ENCODE results near the gene RAI14.

RAI14 gene

DNA sequence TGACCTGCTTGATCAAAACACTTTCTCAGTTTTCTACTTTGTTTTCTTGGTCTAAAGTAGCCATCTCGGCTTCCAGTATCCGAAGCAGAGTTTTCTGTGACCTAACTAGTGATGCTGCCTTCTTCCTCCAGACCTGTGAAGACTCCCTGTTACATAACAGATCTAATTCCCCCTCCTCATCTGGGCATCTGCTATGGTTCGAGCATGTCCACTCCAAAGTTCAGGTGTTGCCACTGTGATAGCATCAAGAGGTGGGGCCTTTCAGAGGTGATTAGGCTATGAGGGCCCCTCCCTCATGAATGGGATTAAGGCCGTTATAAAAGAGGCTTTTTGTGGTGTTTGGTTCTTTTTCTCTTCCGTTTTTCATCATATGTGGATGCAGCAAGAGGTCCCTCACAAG lies 203.1 kb downstream of the RAI14 start:
- no peak overlapping the region for H3K9ac ChIP-seq (ENCODE audit: low read length)
- H3K4me2 ChIP-seq (ENCODE audit: low read depth, low read length), result no peak overlapping the region
- DNase-seq, result no peak
- H3K4me1 ChIP-seq (ENCODE audit: low read length), result no peaks in the 10 kb centered on the region
- no peaks in the 10 kb centered on the region for H4K20me1 ChIP-seq (ENCODE audit: insufficient read depth, low read length)
- no peaks in the 10 kb centered on the region for H3F3A ChIP-seq (ENCODE audit: insufficient read depth, low read length)
- H3K4me3 ChIP-seq (ENCODE audit: low read length), result no peak overlapping the region
- no peaks in the 10 kb centered on the region for H3K27me3 ChIP-seq (replicated peaks; ENCODE audit: insufficient read depth, low read length)
- H3K9me2 ChIP-seq (replicated peaks; ENCODE audit: insufficient read depth, low read length), result no peaks in the 10 kb centered on the region
- H3K9me3 ChIP-seq (replicated peaks; ENCODE audit: insufficient read depth, low read length), result no peaks in the 10 kb centered on the region
- H3K79me2 ChIP-seq (ENCODE audit: low read length), result no peaks in the 10 kb centered on the region
- H3K27ac ChIP-seq (ENCODE audit: low read length), result no peak overlapping the region
- no peak overlapping the region for H2AFZ ChIP-seq (ENCODE audit: low read length)
- H3K36me3 ChIP-seq (replicated peaks; ENCODE audit: insufficient read depth, low read length), result no peaks in the 10 kb centered on the region
- no peak for TF ChIP-seq EZH2phosphoT487 (IDR thresholded peaks at IDR 0.05; ENCODE audit: low read length)
- TF ChIP-seq, protein P1, sequence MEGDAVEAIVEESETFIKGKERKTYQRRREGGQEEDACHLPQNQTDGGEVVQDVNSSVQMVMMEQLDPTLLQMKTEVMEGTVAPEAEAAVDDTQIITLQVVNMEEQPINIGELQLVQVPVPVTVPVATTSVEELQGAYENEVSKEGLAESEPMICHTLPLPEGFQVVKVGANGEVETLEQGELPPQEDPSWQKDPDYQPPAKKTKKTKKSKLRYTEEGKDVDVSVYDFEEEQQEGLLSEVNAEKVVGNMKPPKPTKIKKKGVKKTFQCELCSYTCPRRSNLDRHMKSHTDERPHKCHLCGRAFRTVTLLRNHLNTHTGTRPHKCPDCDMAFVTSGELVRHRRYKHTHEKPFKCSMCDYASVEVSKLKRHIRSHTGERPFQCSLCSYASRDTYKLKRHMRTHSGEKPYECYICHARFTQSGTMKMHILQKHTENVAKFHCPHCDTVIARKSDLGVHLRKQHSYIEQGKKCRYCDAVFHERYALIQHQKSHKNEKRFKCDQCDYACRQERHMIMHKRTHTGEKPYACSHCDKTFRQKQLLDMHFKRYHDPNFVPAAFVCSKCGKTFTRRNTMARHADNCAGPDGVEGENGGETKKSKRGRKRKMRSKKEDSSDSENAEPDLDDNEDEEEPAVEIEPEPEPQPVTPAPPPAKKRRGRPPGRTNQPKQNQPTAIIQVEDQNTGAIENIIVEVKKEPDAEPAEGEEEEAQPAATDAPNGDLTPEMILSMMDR (IDR thresholded peaks at IDR 0.05; ENCODE audit: low read length), result no peak
- TF ChIP-seq EZH2 (optimal IDR thresholded peaks at IDR 0.05; ENCODE audit: low read depth, low read length), result no peak

DNA sequence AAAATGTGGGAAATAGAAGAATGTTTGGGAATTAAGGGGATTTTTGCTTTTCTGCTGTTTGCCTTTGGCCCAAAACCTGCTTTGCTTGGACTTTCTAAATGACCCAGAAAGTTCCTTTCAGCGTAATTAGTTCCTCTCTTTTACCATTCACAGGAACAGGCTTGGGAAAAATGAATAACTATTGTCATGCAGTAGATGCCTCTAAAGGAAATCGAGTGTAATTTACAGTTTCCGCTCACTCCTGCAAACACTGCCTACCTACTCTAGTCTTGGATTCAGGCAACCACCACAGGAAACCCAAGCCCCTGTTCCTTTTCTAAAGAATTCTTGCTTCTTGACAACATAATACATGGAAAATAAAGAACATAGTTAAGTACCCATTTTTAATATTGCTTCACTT lies 207.8 kb downstream of the RAI14 start:
- H3K36me3 ChIP-seq (replicated peaks; ENCODE audit: insufficient read depth, low read length), result no peaks in the 10 kb centered on the region
- H4K20me1 ChIP-seq (ENCODE audit: insufficient read depth, low read length), result no peaks in the 10 kb centered on the region
- no peaks in the 10 kb centered on the region for H3K4me1 ChIP-seq (ENCODE audit: low read length)
- H3K9me3 ChIP-seq (replicated peaks; ENCODE audit: insufficient read depth, low read length), result no peaks in the 10 kb centered on the region
- H3K4me2 ChIP-seq (ENCODE audit: low read depth, low read length), result no peak overlapping the region
- H3K27ac ChIP-seq (ENCODE audit: low read length), result no peak overlapping the region
- no peaks in the 10 kb centered on the region for H3K27me3 ChIP-seq (replicated peaks; ENCODE audit: insufficient read depth, low read length)
- no peak overlapping the region for H3K9ac ChIP-seq (ENCODE audit: low read length)
- H3F3A ChIP-seq (ENCODE audit: insufficient read depth, low read length), result no peaks in the 10 kb centered on the region
- no peaks in the 10 kb centered on the region for H3K79me2 ChIP-seq (ENCODE audit: low read length)
- H3K4me3 ChIP-seq (ENCODE audit: low read length), result no peak overlapping the region
- no peak for DNase-seq
- TF ChIP-seq, protein P1 (IDR thresholded peaks at IDR 0.05; ENCODE audit: low read length), result no peak
- TF ChIP-seq EZH2 (optimal IDR thresholded peaks at IDR 0.05; ENCODE audit: low read depth, low read length), result no peak
- TF ChIP-seq EZH2phosphoT487 (IDR thresholded peaks at IDR 0.05; ENCODE audit: low read length), result no peak
- H3K9me2 ChIP-seq (replicated peaks; ENCODE audit: insufficient read depth, low read length), result no peaks in the 10 kb centered on the region
- no peak overlapping the region for H2AFZ ChIP-seq (ENCODE audit: low read length)

DNA sequence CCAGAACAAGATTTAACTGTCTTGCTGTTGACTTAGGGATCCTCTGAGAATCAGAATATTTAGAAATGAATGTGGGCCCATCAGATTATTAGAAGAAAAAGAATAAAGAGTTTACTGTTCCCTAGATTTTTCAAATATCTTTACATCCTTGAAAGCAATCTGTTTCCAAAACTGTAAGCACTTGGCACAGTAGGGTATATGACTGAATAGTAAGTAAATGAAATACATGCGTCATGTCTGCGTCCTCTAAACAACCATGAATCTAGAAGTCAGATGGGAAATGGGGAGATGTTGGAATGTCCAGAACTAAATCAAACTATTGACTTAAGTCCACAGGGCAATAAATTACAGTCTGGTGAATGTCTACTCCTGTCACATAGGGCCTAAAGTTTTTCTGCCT lies 209.0 kb downstream of the RAI14 start:
- no peaks in the 10 kb centered on the region for H3F3A ChIP-seq (ENCODE audit: insufficient read depth, low read length)
- no peak overlapping the region for H3K27ac ChIP-seq (ENCODE audit: low read length)
- DNase-seq, result no peak
- no peak overlapping the region for H3K4me3 ChIP-seq (ENCODE audit: low read length)
- TF ChIP-seq, protein P1 (IDR thresholded peaks at IDR 0.05; ENCODE audit: low read length), result no peak
- TF ChIP-seq EZH2 (optimal IDR thresholded peaks at IDR 0.05; ENCODE audit: low read depth, low read length) (no peak), EZH2phosphoT487 (IDR thresholded peaks at IDR 0.05; ENCODE audit: low read length) (no peak)
- H3K4me1 ChIP-seq (ENCODE audit: low read length), result no peaks in the 10 kb centered on the region
- H4K20me1 ChIP-seq (ENCODE audit: insufficient read depth, low read length), result no peaks in the 10 kb centered on the region
- H3K36me3 ChIP-seq (replicated peaks; ENCODE audit: insufficient read depth, low read length), result no peaks in the 10 kb centered on the region
- no peaks in the 10 kb centered on the region for H3K79me2 ChIP-seq (ENCODE audit: low read length)
- no peaks in the 10 kb centered on the region for H3K9me2 ChIP-seq (replicated peaks; ENCODE audit: insufficient read depth, low read length)
- H3K9me3 ChIP-seq (replicated peaks; ENCODE audit: insufficient read depth, low read length), result no peaks in the 10 kb centered on the region
- H3K9ac ChIP-seq (ENCODE audit: low read length), result no peak overlapping the region
- no peak overlapping the region for H3K4me2 ChIP-seq (ENCODE audit: low read depth, low read length)
- no peaks in the 10 kb centered on the region for H3K27me3 ChIP-seq (replicated peaks; ENCODE audit: insufficient read depth, low read length)
- H2AFZ ChIP-seq (ENCODE audit: low read length), result no peak overlapping the region

Measured in MM.1S (cell line).